GM23338 (cell line): ENCODE measurements around the gene ZNF394. TPM values are rescaled to one million over a fixed set of nuclear protein-coding genes. Genes with fewer than 3 reads are reported as not detected.

Source experiments
- ATAC-seq: fragments of 200-7000 bp; cut with Tn5 transposase; 3 replicates; pipeline ENCODE4 v1.9.1; 2020
- DNase-seq: peaks from one replicate; pipeline ENCODE4 v3.0.0-alpha.2; 2015; ENCODE audit warnings: low spot score
- H2AFZ ChIP-seq: fragments of 200-600 bp; sonication (generic); 2 replicates; pipeline ENCODE4 v1.8.0; 2016; ENCODE audit warnings: antibody characterized with exemption, mild to moderate bottlenecking, moderate library complexity
- H3F3A ChIP-seq: fragments of 200-600 bp; sonication (generic); replicated peaks from 2 replicates; pipeline ENCODE4 v1.8.0; 2017; ENCODE audit warnings: antibody characterized with exemption, mixed run types, low read depth
- H3K27ac ChIP-seq: fragments of 200-600 bp; sonication (generic); 2 replicates; pipeline ENCODE4 v1.6.1; 2016; ENCODE audit warnings: low read depth
- H3K27me3 ChIP-seq: fragments of 200-600 bp; sonication (generic); 2 replicates; pipeline ENCODE4 v1.8.0; 2016; ENCODE audit warnings: mild to moderate bottlenecking, mixed run types, moderate library complexity; ENCODE audit not compliant: insufficient read depth
- H3K36me3 ChIP-seq: fragments of 200-600 bp; sonication (generic); 2 replicates; pipeline ENCODE4 v1.8.0; 2016; ENCODE audit warnings: mild to moderate bottlenecking; ENCODE audit not compliant: insufficient read depth
- H3K4me1 ChIP-seq: fragments of 200-600 bp; sonication (generic); 2 replicates; pipeline ENCODE4 v1.8.0; 2016; ENCODE audit warnings: mild to moderate bottlenecking, moderate library complexity; ENCODE audit not compliant: insufficient read depth
- H3K4me2 ChIP-seq: fragments of 200-600 bp; sonication (generic); 2 replicates; pipeline ENCODE4 v1.7.1; 2017; ENCODE audit warnings: mixed run types
- H3K4me3 ChIP-seq: fragments of 200-600 bp; sonication (generic); 2 replicates; pipeline ENCODE4 v1.6.1; 2016; ENCODE audit warnings: mixed run types
- H3K79me2 ChIP-seq: fragments of 200-600 bp; sonication (generic); replicated peaks from 2 replicates; pipeline ENCODE4 v1.8.0; 2017; ENCODE audit warnings: mild to moderate bottlenecking; ENCODE audit not compliant: insufficient read depth
- H3K9me2 ChIP-seq: fragments of 200-600 bp; sonication (generic); 2 replicates; pipeline ENCODE4 v1.8.0; 2017; ENCODE audit not compliant: insufficient read depth
- H4K20me1 ChIP-seq: fragments of 200-600 bp; sonication (generic); replicated peaks from 2 replicates; pipeline ENCODE4 v1.8.0; 2017; ENCODE audit warnings: mild to moderate bottlenecking; ENCODE audit not compliant: insufficient read depth
- H3K27ac Mint-ChIP-seq: 2 replicates; pipeline ENCODE4 v1.8.0; 2020; ENCODE audit warnings: inconsistent platforms, mild to moderate bottlenecking, moderate library complexity, mixed read lengths
- H3K27me3 Mint-ChIP-seq: 3 replicates; pipeline ENCODE4 v1.8.0; 2022; ENCODE audit warnings: low read depth, mild to moderate bottlenecking, moderate library complexity, mixed read lengths, inconsistent platforms; ENCODE audit not compliant: insufficient read depth, poor library complexity
- H3K36me3 Mint-ChIP-seq: 3 replicates; pipeline ENCODE4 v1.8.0; 2021; ENCODE audit warnings: low read depth, mild to moderate bottlenecking, inconsistent platforms, moderate library complexity, mixed read lengths
- H3K4me1 Mint-ChIP-seq: 3 replicates; pipeline ENCODE4 v1.8.0; 2020; ENCODE audit warnings: mild to moderate bottlenecking, inconsistent platforms, mixed read lengths
- H3K4me3 Mint-ChIP-seq: 3 replicates; pipeline ENCODE4 v1.8.0; 2021; ENCODE audit warnings: moderate library complexity, mild to moderate bottlenecking, inconsistent platforms, mixed read lengths
- H3K9me3 Mint-ChIP-seq: 3 replicates; pipeline ENCODE4 v1.8.0; 2020; ENCODE audit warnings: moderate library complexity, mild to moderate bottlenecking, inconsistent platforms, mixed read lengths
- CREB1 ChIP-seq: fragments of 250-450 bp; sonication (Bioruptor Pico); IDR thresholded peaks from 2 replicates; pipeline ENCODE4 v1.5.0; 2020; ENCODE audit warnings: low read depth, mild to moderate bottlenecking, moderate library complexity
- EZH2 ChIP-seq: fragments of 200-600 bp; sonication (generic); IDR thresholded peaks from one replicate; pipeline ENCODE4 v1.8.0; 2017; ENCODE audit warnings: antibody characterized with exemption, mild to moderate bottlenecking, low read depth; ENCODE audit not compliant: unreplicated experiment
- EZH2phosphoT487 ChIP-seq: fragments of 200-600 bp; sonication (generic); IDR thresholded peaks from one replicate; pipeline ENCODE4 v1.8.1; 2018; ENCODE audit warnings: antibody characterized with exemption; ENCODE audit not compliant: unreplicated experiment
- JUNB ChIP-seq: IDR thresholded peaks from one replicate; pipeline ENCODE4 v1.6.1; 2016; ENCODE audit warnings: antibody characterized with exemption; ENCODE audit not compliant: unreplicated experiment
- NANOG ChIP-seq: IDR thresholded peaks from 2 replicates; pipeline ENCODE4 v1.6.1; 2016; ENCODE audit warnings: antibody characterized with exemption, borderline replicate concordance
- POLR2AphosphoS5 ChIP-seq: IDR thresholded peaks from 2 replicates; pipeline ENCODE4 v1.6.1; 2016; ENCODE audit warnings: antibody characterized with exemption, low read depth
- STAT1 ChIP-seq: IDR thresholded peaks from one replicate; pipeline ENCODE4 v1.6.1; 2016; ENCODE audit warnings: antibody characterized with exemption; ENCODE audit not compliant: unreplicated experiment
- ZNF114 ChIP-seq: fragments of 250-450 bp; sonication (Bioruptor Pico); IDR thresholded peaks from 2 replicates; pipeline ENCODE4 v1.5.0; 2020; ENCODE audit warnings: mild to moderate bottlenecking, moderate library complexity
- ZNF331 ChIP-seq: fragments of 250-450 bp; sonication (Bioruptor Pico); IDR thresholded peaks from 2 replicates; pipeline ENCODE4 v1.5.0; 2020; ENCODE audit warnings: low read depth, mild to moderate bottlenecking, moderate library complexity
- polyA plus RNA-seq: library from polyadenylated mRNA; unstranded; fragments of >200 nt; fragmentation: Nextera tagmentation; extraction: Ambion mirVana; gene quantifications from 2 replicates; pipeline ENCODE4 v1.2.1, GENCODE V29; 2016
- total RNA-seq: library from RNA; depleted of rRNA; stranded (reverse); fragments of >200 nt; shearing (Covaris generic); gene quantifications from 2 replicates; pipeline ENCODE4 v1.2.3, GENCODE V29; 2014
- TF ChIP-seq, protein P1 (sequence below), 2 experiments: fragments of 200-600 bp in 1 of 2; sonication (generic) in 1 of 2; conservative IDR thresholded peaks; 2 replicates each; pipeline versions ENCODE4 v1.5.1 to v1.6.1; 2016 to 2017; ENCODE audit warnings: antibody characterized with exemption in 2 of 2, low read depth in 2 of 2, mild to moderate bottlenecking in 2 of 2, moderate library complexity in 1 of 2
- TF ChIP-seq, protein P2 (sequence below): IDR thresholded peaks from one replicate; pipeline ENCODE4 v1.6.1; 2018; ENCODE audit warnings: antibody characterized with exemption; ENCODE audit not compliant: unreplicated experiment
- TF ChIP-seq, protein P3 (sequence below): IDR thresholded peaks from 2 replicates; pipeline ENCODE4 v1.6.1; 2016; ENCODE audit warnings: antibody characterized with exemption

Gene ZNF394
- total and polyA plus RNA-seq, 2 experiments from 2014 or later, result 12.6 to 26.9 TPM

DNA sequence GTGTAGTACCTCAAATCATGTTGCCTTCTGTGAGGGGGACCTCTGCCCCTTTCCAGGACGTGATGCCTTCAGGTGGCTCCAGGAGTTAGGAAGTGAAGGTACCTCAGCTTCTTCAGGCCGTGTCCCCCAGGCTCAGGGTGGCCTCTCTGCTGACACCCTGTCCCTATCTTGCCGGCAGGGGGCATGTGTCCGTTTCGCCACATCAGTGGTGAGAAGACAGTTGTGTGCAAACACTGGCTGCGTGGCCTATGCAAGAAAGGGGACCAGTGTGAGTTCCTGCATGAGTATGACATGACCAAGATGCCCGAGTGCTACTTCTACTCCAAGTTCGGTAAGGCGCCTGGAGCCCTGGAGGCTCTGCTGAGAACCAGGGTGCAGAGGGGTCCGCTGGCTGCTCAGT, 52.1 kb downstream of the ZNF394 start:
- Histone ChIP-seq H3K36me3 (peaks cover 51% of the 10 kb centered on the region), H3K79me2 (peaks cover 9% of the 10 kb centered on the region; the same call in 1 of the 2 replicates), H3K9me2 (no peaks in the 10 kb centered on the region), H3F3A (peaks cover 11% of the 10 kb centered on the region; the same call in 1 of the 2 replicates), H2AFZ (no peak overlapping the region), H3K27ac (no peak overlapping the region), H3K4me3 (no peak overlapping the region), H3K27me3 (no peaks in the 10 kb centered on the region), H4K20me1 (peaks cover 23% of the 10 kb centered on the region), H3K4me1 (no peaks in the 10 kb centered on the region), H3K4me2 (no peak overlapping the region)
- Mint-ChIP-seq H3K4me3 (no peak overlapping the region), H3K9me3 (no peaks in the 10 kb centered on the region), H3K4me1 (no peaks in the 10 kb centered on the region), H3K36me3 (peaks cover 94% of the 10 kb centered on the region), H3K27me3 (peaks cover 11% of the 10 kb centered on the region), H3K27ac (no peak overlapping the region)
- peak; percentile 30 for DNase-seq
- ATAC-seq, result no peak
- TF ChIP-seq, protein P1, sequence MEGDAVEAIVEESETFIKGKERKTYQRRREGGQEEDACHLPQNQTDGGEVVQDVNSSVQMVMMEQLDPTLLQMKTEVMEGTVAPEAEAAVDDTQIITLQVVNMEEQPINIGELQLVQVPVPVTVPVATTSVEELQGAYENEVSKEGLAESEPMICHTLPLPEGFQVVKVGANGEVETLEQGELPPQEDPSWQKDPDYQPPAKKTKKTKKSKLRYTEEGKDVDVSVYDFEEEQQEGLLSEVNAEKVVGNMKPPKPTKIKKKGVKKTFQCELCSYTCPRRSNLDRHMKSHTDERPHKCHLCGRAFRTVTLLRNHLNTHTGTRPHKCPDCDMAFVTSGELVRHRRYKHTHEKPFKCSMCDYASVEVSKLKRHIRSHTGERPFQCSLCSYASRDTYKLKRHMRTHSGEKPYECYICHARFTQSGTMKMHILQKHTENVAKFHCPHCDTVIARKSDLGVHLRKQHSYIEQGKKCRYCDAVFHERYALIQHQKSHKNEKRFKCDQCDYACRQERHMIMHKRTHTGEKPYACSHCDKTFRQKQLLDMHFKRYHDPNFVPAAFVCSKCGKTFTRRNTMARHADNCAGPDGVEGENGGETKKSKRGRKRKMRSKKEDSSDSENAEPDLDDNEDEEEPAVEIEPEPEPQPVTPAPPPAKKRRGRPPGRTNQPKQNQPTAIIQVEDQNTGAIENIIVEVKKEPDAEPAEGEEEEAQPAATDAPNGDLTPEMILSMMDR (conservative IDR thresholded peaks at IDR 0.05; ENCODE audit: low read depth in 2 of 2), result peak; percentile 17 to 50; a peak in 2 of 4 replicates
- no peak for TF ChIP-seq EZH2

DNA sequence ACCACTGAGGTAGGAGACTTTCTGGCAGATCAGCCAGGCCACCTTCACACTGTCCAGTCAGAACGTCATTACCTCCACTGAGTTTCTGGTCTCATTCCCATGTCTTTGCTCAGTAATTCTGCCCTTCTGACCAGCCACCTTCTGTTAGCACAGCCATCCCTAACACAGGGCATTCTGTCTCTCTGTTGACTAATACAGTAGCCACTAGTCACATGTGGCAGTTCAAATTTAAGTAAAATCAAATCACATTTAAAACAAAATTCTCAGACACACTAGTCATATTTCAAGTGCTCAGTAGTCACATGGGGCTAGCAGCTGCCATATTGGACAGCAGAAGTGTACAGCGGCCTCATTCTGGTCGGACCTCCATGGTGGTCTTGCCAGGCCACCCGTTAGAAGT, 54.0 kb downstream of the ZNF394 start:
- DNase-seq (no peak), ATAC-seq (no peak)
- peaks cover 9% of the 10 kb centered on the region; the same call in 1 of the 2 replicates for H3K4me1 ChIP-seq
- H3K9me2 ChIP-seq, result no peaks in the 10 kb centered on the region
- H3K79me2 ChIP-seq, result peaks cover 24% of the 10 kb centered on the region
- H3K4me2 ChIP-seq, result no peak overlapping the region
- peaks cover 55% of the 10 kb centered on the region for H3K36me3 ChIP-seq
- H3K27me3 Mint-ChIP-seq, result peaks cover 13% of the 10 kb centered on the region
- peaks cover 9% of the 10 kb centered on the region for H3K4me1 Mint-ChIP-seq
- no peak overlapping the region for H3K4me3 Mint-ChIP-seq
- no peaks in the 10 kb centered on the region for H3K27me3 ChIP-seq
- H3K36me3 Mint-ChIP-seq, result peaks cover 93% of the 10 kb centered on the region
- no peak overlapping the region for H2AFZ ChIP-seq
- no peak overlapping the region for H3K27ac Mint-ChIP-seq
- no peak overlapping the region for H3K27ac ChIP-seq
- no peaks in the 10 kb centered on the region for H3K9me3 Mint-ChIP-seq
- H3F3A ChIP-seq, result peaks cover 15% of the 10 kb centered on the region; the same call in 1 of the 2 replicates
- H3K4me3 ChIP-seq, result no peak overlapping the region
- H4K20me1 ChIP-seq, result peaks cover 34% of the 10 kb centered on the region
- TF ChIP-seq JUNB (no peak), NANOG (no peak), EZH2phosphoT487 (no peak), STAT1 (no peak), ZNF331 (CRISPR knock-in tag) (no peak), ZNF114 (CRISPR knock-in tag) (no peak), EZH2 (no peak), POLR2AphosphoS5 (no peak), CREB1 (CRISPR knock-in tag) (no peak)
- TF ChIP-seq, protein P2, sequence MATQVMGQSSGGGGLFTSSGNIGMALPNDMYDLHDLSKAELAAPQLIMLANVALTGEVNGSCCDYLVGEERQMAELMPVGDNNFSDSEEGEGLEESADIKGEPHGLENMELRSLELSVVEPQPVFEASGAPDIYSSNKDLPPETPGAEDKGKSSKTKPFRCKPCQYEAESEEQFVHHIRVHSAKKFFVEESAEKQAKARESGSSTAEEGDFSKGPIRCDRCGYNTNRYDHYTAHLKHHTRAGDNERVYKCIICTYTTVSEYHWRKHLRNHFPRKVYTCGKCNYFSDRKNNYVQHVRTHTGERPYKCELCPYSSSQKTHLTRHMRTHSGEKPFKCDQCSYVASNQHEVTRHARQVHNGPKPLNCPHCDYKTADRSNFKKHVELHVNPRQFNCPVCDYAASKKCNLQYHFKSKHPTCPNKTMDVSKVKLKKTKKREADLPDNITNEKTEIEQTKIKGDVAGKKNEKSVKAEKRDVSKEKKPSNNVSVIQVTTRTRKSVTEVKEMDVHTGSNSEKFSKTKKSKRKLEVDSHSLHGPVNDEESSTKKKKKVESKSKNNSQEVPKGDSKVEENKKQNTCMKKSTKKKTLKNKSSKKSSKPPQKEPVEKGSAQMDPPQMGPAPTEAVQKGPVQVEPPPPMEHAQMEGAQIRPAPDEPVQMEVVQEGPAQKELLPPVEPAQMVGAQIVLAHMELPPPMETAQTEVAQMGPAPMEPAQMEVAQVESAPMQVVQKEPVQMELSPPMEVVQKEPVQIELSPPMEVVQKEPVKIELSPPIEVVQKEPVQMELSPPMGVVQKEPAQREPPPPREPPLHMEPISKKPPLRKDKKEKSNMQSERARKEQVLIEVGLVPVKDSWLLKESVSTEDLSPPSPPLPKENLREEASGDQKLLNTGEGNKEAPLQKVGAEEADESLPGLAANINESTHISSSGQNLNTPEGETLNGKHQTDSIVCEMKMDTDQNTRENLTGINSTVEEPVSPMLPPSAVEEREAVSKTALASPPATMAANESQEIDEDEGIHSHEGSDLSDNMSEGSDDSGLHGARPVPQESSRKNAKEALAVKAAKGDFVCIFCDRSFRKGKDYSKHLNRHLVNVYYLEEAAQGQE, result no peak
- TF ChIP-seq, protein P3, sequence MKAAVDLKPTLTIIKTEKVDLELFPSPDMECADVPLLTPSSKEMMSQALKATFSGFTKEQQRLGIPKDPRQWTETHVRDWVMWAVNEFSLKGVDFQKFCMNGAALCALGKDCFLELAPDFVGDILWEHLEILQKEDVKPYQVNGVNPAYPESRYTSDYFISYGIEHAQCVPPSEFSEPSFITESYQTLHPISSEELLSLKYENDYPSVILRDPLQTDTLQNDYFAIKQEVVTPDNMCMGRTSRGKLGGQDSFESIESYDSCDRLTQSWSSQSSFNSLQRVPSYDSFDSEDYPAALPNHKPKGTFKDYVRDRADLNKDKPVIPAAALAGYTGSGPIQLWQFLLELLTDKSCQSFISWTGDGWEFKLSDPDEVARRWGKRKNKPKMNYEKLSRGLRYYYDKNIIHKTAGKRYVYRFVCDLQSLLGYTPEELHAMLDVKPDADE, result no peak
- TF ChIP-seq, protein P1 (conservative IDR thresholded peaks at IDR 0.05; ENCODE audit: low read depth in 2 of 2), result no peak
